Activated T-helper 9 cell treated with anti-CD3 and anti-CD28 coated beads, Interleukin-2, amount 50 U/mL, for 16 hours (primary cell): Measurements from ENCODE around the gene SPOCK3.
"Not testable (repeated sequence)": the region's sequence is repeated elsewhere in the genome, so short reads cannot be mapped to it uniquely, and the experiment has no call there.

Source experiments
- DNase-seq: peaks from one replicate; pipeline ENCODE4 v3.0.0-alpha.2; 2020; ENCODE audit warnings: low read depth

The SPOCK3 gene

DNA sequence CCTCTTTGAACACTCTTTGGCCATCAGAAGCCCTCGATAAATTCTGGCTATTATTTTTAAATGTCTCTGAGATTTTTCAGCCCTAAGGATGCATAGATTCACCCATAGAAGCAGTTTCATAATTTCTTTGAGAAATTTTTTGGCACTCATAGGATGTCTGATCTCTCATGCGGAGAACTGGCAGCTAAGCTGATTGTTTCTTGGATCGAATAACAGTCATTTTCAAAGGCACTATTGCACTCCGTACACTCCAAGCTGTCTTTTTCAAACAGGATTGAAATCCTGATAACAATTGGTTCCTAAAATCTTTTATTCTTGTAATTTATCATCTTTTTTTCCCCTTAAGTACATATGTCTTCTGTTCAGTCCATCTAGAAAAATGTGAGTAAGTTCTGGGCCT, 411.9 kb downstream of the SPOCK3 start:
- no peak for DNase-seq

DNA sequence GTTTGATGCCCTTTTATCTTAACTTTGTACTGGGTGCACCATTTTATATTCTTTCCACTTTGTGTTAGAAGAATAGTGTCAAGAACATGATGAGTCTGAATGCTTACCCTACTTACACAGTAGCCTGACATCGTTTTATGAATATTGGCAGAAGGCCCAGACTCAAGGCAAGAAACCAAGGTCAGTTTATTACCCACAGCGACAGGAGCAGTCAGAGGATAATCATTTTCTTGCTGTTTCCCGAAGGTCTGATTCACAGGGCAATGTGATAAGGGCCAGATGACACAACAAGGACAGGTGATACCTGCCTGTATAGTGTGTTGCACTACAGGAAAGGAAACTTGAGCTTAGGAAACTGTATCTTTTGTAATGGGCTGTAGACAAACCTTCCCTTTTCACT, 417.4 kb downstream of the SPOCK3 start:
- no peak for DNase-seq

DNA sequence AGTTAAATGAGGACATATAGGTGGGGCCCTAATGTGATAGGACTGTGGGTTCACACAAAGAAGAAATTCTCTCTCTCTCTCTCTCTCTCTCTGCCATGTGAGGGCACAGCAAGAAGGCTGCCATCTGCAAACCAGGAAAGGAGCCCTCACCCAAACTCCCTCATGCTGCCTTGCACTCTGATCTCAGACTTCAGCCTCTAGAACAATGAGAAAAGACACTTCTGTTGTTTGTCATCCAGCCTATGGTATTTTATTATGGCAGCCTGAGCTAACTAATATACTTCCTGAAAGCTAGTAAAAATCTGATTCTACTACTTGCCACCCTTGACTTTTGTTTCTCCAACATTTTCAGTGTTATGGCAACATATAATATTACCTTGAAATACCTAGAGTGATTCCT, 425.9 kb downstream of the SPOCK3 start:
- DNase-seq: no peak

DNA sequence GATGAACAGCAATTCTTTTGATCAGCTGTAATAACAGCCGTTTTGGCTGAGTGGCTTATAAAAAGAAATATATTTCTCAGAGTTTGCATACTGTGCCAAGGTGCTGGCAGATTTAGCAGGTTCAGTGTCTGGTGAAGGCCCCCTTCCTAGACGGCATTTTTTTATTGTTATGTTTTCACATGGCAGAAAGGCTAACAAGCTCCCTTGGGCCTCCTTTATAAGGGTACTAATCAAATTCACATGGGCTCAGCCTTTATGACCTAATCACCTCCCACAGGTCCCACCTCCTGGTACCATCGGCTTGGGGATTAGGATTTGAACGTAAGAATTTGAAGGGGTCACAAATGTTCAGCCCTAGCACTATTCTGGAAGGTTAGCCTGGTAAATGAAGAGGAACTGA, 431.9 kb downstream of the SPOCK3 start:
- DNase-seq: no peak

DNA sequence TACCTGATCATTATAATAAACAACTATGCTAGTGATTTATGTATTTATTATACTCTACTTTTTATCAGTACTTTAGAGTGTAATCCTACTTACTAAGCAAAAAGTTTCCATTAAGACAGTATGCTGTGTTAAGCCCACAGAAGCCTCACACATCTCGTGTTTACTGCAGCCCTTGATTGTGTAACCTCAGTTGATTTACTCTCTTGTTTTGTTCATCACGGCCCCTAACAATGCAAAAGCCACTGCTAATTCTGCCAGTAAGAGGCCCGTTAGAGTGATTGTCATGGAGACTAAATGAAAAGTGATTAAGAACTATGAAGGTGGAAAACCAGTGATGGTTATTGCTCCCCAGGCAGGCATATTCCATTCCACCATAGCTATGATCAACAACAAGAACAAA, 436.2 kb downstream of the SPOCK3 start:
- no peak for DNase-seq

DNA sequence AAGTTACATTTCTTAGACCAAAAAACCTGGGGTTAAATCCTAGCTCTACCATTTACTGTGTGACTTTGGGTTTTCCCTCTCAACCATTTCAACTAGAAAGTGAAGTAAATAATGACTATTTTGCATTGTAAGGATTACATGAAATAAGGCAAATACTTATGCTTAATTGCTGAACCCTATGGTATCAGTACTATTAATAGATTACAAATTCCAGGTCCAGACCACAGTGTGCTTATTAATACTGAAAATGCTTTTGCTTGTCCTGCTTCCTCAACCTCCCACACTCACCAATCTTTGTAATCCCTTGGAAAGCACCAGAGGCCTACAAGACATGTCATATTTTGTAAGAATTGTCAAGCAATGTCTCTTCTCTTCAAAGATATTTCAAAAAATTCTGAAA, 456.5 kb downstream of the SPOCK3 start:
- no peak for DNase-seq

DNA sequence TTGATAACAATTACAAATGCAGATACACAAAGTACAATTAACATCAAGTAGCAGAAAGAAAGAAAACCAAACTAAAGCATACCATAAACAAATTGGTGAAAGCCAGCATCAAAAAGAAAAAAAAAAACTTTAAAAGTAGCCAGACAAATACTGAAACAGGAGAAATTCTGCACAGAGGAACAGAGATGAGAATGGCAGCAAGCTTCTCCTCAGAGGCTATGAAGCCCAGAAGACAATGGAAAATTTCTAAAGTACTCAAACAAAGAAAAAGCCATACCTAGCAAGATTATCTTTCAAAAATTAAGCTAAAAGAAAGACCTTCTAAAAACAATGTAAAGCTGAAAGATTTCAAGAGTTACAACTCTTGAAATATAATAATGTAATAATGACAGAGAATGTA, 471.3 kb downstream of the SPOCK3 start:
- DNase-seq: no peak

DNA sequence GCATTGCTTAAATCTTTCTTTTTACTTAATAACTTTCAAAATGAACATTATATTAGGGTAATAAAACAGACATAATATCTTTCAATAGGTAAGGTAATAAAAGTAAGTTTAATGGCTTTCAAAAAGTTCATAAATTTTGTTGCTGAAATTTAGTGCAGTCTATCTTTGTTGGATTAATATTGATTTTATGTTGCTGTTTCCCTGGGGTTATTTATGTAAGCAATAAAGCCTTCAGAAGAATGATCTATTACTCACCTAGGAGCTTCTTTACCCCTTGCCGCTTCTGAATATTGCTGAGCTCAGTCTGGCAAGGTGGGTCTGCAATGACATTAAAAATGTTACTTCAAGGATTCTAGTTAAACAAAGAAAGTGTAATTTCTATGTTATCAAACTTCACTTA, 492.6 kb downstream of the SPOCK3 start:
- DNase-seq: no peak

DNA sequence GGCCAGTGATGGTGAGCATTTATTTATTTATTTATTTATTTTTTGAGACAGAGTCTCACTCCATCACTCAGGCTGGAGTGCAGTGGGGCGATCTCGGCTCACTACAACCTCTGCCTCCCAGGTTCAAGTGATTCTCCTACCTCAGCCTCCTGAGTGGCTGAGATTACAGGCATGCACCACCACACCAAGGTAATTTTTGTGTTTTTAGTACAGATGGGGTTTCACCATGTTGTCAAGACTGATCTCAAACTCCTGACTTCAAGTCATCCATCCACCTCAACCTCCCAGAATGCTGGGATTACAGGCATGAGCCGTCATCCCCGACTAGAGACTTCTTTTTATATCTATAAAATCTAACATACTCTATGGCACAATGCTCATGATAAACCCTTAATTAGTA, 495.1 kb downstream of the SPOCK3 start:
- DNase-seq: not testable (repeated sequence)

DNA sequence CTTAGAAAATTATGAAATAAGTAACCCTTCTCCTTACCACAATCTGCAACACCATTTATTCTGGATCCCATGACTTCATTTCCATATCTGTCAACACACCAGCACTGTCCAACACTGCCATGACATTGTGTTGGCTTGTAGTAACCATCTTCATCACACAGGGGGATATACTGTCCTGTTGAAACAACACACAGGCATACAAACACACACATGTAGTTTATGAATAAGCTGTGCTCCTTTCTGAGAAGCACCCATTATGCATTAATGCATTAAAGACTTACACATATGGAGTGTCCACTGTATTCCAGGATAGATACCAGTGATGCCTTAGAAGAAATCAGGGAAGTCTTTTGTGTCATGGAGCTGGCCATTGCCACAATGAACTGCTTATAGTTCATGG, 496.9 kb downstream of the SPOCK3 start:
- DNase-seq: no peak

DNA sequence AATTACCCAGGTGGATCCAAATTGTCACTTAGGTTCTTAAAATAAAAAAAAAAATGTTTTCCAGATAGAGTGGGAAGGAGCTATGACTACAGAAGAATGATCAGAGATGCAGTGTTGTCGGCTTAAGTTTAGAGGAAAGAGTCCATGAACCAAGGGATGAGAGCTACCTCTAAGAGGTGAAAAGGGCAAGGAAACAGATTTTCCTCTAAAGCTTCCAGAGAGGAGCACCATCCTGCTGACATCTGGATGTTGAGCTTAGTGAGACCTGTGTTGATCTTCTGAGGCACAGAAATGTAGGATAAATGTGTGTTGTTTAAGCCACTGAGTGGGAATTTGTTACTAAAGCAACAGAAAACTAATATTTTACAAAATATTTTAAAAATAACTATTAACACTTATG, 498.7 kb downstream of the SPOCK3 start:
- DNase-seq: no peak

DNA sequence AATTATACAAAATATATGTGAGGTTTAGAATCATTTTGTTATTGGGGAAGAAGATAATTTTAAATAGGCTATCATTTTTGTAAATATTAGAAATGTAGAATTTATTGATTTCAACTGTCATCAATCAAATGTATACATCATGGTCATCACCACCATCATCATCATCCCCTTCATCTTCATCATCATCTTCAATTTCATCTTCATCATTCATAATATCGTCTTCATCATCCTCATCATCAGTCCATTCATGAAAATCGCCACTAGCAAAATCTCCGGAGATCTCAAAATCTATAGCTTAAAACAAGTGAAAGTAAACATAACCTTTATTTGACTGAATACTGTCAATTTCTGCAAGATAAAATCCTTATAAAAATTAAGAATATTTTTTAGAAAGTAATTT, 499.5 kb downstream of the SPOCK3 start:
- no peak for DNase-seq

DNA sequence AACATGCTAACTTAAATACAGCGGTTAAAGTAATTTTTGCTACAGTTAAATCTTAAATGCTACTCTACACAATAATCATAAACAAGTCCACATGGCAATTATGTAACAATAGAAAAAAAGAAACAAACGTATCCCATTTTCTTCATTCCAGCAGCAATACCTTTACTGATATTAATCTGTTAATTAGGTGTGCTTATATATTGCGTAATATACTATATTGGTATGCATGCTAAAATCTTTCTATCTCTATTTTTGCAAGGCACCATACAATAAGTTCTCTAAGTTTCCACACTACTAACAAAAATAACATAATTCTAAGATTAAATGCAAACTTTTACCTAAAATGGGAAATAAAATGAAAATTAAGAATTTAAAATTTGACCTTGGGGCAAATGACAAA, 500.6 kb downstream of the SPOCK3 start:
- DNase-seq: no peak

DNA sequence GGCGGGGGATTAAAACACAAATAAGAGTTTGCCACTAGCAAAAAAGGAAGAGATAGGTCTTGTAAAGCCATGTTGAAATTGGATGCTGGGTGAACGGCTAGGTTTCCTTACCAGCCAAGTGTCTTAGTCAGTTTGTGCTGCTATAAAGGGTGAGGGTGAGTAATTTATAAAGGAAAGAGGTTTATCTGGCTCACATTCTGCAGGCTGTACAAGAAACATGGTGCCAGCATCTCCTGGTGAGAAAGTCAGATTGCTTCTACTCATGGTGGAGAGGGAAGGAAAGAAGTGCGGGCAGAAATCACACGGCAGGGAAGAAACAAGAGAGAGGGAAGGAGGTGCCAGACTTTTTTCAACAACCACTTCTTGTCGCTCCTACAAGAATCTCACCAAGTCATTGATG, 507.5 kb downstream of the SPOCK3 start:
- DNase-seq: no peak

DNA sequence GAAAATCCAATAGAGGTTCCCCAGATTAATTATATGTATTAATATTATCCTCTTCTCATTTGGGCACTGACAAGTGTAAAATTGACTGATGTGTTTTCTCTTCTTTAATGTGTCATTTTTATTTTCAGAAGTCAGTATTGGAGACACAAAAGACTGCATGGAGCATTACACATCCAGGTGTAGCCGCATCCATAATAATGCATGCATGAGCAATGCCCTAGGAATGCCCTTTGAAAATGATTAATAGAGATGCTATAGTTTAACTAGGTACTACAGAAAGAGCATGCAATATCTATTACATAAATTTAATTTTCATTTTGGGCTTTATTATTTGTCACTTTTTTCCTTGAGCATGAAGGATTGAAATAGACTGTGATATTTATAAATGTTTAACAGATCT, 509.9 kb downstream of the SPOCK3 start:
- DNase-seq: no peak

DNA sequence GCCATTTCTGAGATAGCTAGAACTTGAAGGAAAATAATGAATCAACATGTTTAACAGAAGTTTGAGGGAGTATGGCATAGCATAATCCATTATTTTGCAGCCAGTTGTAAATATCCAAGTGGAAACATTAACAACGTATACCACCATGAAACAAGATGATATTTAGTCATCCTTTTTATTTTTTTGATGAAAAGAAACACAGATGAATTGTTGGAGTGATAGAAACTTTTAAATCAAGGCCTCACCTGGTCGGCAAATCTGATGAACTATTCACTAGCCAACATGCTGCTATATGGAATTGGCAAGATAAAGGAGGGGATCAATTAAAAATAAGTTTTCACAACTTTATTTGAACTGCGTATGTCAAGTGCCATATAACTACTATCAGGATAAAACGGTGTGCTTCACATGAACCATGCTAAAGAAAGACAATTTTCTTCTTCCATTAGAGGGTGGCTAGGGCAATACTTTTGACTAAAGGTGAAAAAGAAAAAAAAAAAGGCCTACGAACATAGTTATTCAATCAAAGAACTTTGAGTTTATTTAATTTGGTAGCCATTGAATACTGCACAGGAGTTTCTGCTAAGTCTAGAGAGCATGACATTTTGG, 510.7 kb downstream of the SPOCK3 start:
- no peak for DNase-seq

DNA sequence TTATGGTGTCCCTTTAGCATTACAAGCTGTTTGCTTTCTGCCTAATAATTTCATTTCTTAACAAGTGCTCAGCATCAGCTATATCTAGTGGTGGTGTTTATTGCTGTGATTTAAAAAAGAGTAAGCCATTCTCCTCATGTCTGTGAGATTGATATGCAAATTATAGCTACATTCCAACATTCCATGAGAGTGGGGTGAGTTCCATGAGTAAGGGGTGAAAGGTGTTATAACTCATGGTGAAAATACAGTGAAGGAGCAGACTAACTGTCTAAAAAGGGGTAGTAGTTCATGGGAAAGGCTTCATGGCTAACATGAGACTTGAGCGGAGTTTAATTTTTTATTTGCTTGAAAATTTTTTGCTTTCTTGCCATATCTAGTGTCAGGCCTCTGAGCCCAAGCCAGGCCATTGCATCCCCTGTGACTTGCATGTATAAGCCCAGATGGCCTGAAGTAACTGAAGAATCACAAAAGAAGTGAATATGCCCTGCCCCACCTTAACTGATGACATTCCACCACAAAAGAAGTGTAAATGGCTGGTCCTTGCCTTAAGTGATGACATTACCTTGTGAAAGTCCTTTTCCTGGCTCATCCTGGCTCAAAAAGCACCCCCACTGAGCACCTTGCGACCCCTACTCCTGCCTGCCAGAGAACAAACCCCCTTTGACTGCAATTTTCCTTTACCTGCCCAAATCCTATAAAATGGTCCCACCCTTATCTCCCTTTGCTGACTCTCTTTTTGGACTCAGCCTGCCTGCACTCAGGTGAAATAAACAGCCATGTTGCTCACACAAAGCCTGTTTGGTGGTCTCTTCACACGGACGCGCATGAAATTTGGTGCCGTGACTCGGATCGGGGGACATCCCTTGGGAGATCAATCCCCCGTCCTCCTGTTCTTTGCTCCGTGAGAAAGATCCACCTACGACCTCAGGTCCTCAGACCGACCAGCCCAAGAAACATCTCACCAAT, 518.3 kb downstream of the SPOCK3 start:
- DNase-seq: not testable (repeated sequence)

DNA sequence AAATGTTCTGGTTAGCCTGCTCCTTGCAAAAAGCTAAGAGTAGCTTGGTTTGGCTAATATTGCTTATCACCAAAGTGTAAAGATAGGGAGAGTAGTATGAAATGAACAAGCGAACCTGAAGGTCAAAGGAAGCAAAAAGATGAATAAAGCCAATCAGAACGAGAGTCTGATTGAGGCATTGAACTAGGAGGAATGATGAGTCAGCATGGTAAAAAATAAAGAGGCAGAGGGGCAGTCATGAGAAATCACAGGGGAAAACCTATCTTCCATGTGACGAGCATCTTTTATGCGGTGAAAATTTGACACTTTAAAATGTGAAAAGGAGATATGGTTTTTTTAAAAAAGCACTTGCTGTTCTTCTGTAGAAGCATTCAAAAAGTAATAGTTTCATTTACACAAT, 533.7 kb downstream of the SPOCK3 start:
- DNase-seq: no peak

DNA sequence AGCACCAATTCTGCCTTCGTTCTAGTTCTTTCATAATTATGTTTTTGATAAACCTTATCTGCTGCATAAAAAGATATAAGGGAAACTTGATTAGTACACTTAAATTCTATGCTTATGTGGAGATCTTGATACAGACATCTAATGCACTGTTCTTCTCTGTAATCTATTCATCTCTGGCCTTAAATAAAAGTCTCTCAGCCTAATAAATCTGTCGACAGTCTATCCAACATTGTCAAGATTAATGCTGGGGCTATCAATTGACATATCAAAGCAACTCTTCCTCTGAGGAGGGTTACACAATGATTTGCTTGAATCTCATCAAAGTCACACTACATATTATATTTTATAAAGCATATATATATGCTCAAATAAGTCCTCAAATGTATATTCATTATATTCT, 545.5 kb downstream of the SPOCK3 start:
- DNase-seq: no peak

DNA sequence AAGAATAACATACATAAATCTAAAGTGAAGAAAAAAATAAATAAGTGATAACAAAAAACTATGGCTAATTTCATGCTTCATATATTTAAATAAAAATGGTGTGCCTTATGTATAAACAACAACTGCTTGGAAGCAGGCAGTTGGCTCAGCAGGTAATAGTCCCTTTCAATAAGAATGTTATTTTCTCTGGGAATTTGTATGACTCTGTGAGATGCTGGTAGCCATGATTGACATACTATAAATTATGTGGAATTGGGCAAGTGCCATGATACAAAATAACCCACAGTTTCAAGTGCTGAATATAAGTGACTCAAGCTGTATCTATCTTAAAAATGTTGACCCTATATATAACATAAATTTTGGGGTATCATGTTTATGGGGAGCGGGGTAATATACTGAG, 546.5 kb downstream of the SPOCK3 start:
- DNase-seq: no peak
